Lung microvascular endothelial cell (primary cell): Measurements from ENCODE around the gene SLC49A3. TPM values are rescaled to one million over a fixed set of nuclear protein-coding genes. Genes with fewer than 3 reads are reported as not detected.

Experiments used
- DNase-seq, 2 donors: peaks; one replicate each; pipeline versions ENCODE4 v3.0.0 to v3.0.0-alpha.2; 2010; ENCODE audit warnings: low read depth in 2 of 2
- total RNA-seq: library from RNA; depleted of rRNA; stranded (reverse); fragments of >200 nt; gene quantifications from 2 replicates; pipeline ENCODE4 v1.2.1, GENCODE V29; 2014

The SLC49A3 gene
- total RNA-seq, 1 donor from 2014 or later = 7.7 TPM

GRCh38 chr4:666822-667544 lies 22.0 kb downstream of the SLC49A3 start:
- DNase-seq = no peak

- DNase-seq = no peak
Observed at GRCh38 chr4:666436-666810, 22.5 kb downstream of the SLC49A3 start.

- DNase-seq = no peak
Observed at GRCh38 chr4:665751-666435, 23.1 kb downstream of the SLC49A3 start.

GRCh38 chr4:665381-665750 lies 23.6 kb downstream of the SLC49A3 start:
- DNase-seq = no peak

GRCh38 chr4:664713-665231 lies 24.2 kb downstream of the SLC49A3 start:
- no peak for DNase-seq

GRCh38 chr4:663438-664428 lies 25.2 kb downstream of the SLC49A3 start:
- no peak for DNase-seq

GRCh38 chr4:663046-663437 lies 25.9 kb downstream of the SLC49A3 start:
- no peak for DNase-seq

- no peak for DNase-seq
Observed at GRCh38 chr4:661881-662761, 26.8 kb downstream of the SLC49A3 start.

GRCh38 chr4:661231-661630 lies 27.7 kb downstream of the SLC49A3 start:
- DNase-seq = no peak

- no peak for DNase-seq
Observed at GRCh38 chr4:660401-660800, 28.6 kb downstream of the SLC49A3 start.

GRCh38 chr4:659851-660250 lies 29.1 kb downstream of the SLC49A3 start:
- DNase-seq = no peak

GRCh38 chr4:658681-659667 lies 30.0 kb downstream of the SLC49A3 start:
- no peak for DNase-seq

GRCh38 chr4:657834-658667 lies 30.9 kb downstream of the SLC49A3 start:
- DNase-seq = no peak

GRCh38 chr4:657338-657833 lies 31.6 kb downstream of the SLC49A3 start:
- DNase-seq = no peak

GRCh38 chr4:656436-657337 lies 32.3 kb downstream of the SLC49A3 start:
- no peak for DNase-seq

- DNase-seq = no peak
Observed at GRCh38 chr4:655464-656151, 33.3 kb downstream of the SLC49A3 start.
